ENCODE results near the gene ZNF524.
"Not testable (repeated sequence)": the region's sequence is repeated elsewhere in the genome, so short reads cannot be mapped to it uniquely, and the experiment has no call there.

ZNF524 gene

GRCh38 chr19:55599842-55600661 is at the start of gene ZNF524:
TSS of gene ZNF524 (plus strand) at chr19:55600288. CDS start at chr19:55602113, 1,825 bp downstream.
- DNase-seq (ENCODE audit: low read depth), result peak; percentile 74

- DNase-seq (ENCODE audit: low read depth), result no peak
Measured at GRCh38 chr19:55550321-55550650, 49.8 kb upstream of the ZNF524 start.

- no peak for DNase-seq (ENCODE audit: low read depth)
Measured at GRCh38 chr19:55552206-55552605, 47.9 kb upstream of the ZNF524 start.

- DNase-seq (ENCODE audit: low read depth), result no peak
Measured at GRCh38 chr19:55552620-55553019, 47.5 kb upstream of the ZNF524 start.

- no peak for DNase-seq (ENCODE audit: low read depth)
Measured at GRCh38 chr19:55553217-55554182, 46.6 kb upstream of the ZNF524 start.

GRCh38 chr19:55554302-55554701 is 45.8 kb upstream of the ZNF524 start:
- DNase-seq (ENCODE audit: low read depth), result no peak

- DNase-seq (ENCODE audit: low read depth), result no peak
Measured at GRCh38 chr19:55554741-55555152, 45.3 kb upstream of the ZNF524 start.

GRCh38 chr19:55559684-55560083 is 40.4 kb upstream of the ZNF524 start:
- DNase-seq (ENCODE audit: low read depth), result no peak

- DNase-seq (ENCODE audit: low read depth), result no peak
Measured at GRCh38 chr19:55563261-55563690, 36.8 kb upstream of the ZNF524 start.

- no peak for DNase-seq (ENCODE audit: low read depth)
Measured at GRCh38 chr19:55566823-55567222, 33.3 kb upstream of the ZNF524 start.

GRCh38 chr19:55567708-55568328 is 32.3 kb upstream of the ZNF524 start:
- no peak for DNase-seq (ENCODE audit: low read depth)

GRCh38 chr19:55569477-55569876 is 30.6 kb upstream of the ZNF524 start:
- not testable (repeated sequence) for DNase-seq (ENCODE audit: low read depth)

- DNase-seq (ENCODE audit: low read depth), result not testable (repeated sequence)
Measured at GRCh38 chr19:55573929-55574328, 26.2 kb upstream of the ZNF524 start.

- no peak for DNase-seq (ENCODE audit: low read depth)
Measured at GRCh38 chr19:55576746-55577145, 23.3 kb upstream of the ZNF524 start.

- no peak for DNase-seq (ENCODE audit: low read depth)
Measured at GRCh38 chr19:55578031-55578760, 21.9 kb upstream of the ZNF524 start.

GRCh38 chr19:55578761-55579747 is 21.0 kb upstream of the ZNF524 start:
- no peak for DNase-seq (ENCODE audit: low read depth)

- DNase-seq (ENCODE audit: low read depth), result no peak
Measured at GRCh38 chr19:55579766-55580621, 20.1 kb upstream of the ZNF524 start.

- peak; percentile 65 for DNase-seq (ENCODE audit: low read depth)
Measured at GRCh38 chr19:55580628-55581144, 19.4 kb upstream of the ZNF524 start, which contains the start of gene ZNF579. TSS of gene ZNF579 (minus strand) at chr19:55580848. CDS start at chr19:55579639, 1,209 bp downstream.

Measured in activated T-helper 9 cell treated with anti-CD3 and anti-CD28 coated beads, Interleukin-2, amount 50 U/mL, for 16 hours (primary cell).